Measurements from ENCODE around the gene DHODH. TPM values are rescaled to one million over a fixed set of nuclear protein-coding genes. Genes with fewer than 3 reads are reported as not detected.

DHODH gene
- total RNA-seq, 1 donor from 2014 or later = 5.2 TPM

DNA sequence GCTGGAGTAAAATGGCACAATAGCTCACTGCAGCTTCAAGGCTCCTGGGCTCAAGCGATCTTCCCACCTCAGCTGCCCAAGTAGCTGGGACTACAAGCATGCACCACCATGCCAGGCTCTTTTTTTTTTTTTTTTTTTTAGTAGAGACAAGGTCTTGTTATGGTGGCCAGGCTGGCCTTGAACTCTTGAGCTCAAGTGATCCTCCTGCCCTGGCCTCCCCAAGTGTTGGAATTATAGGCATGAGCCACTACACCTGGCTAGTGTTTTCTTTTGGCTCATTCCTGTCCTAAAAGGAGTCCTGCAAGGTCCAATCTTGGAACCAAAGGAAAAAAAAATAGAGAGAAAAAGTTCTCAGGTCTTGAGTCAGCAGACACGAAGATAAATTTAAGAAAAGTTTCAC is 39.2 kb upstream of the DHODH start:
- no peaks in the 10 kb centered on the region for H3K9me3 Mint-ChIP-seq (ENCODE audit: unreplicated experiment)
- Histone ChIP-seq H3K27me3 (ENCODE audit: insufficient read depth, low read length) (no peaks in the 10 kb centered on the region), H3K9ac (ENCODE audit: low read length) (no peak overlapping the region), H3K27ac (ENCODE audit: low read depth, low read length) (no peak overlapping the region), H3K36me3 (ENCODE audit: insufficient read depth, low read length) (no peaks in the 10 kb centered on the region), H3K79me2 (ENCODE audit: insufficient read depth, low read length) (no peaks in the 10 kb centered on the region), H3K4me2 (ENCODE audit: low read length) (no peak overlapping the region), H4K20me1 (ENCODE audit: insufficient read depth, low read length) (no peaks in the 10 kb centered on the region), H3K4me1 (ENCODE audit: insufficient read depth, low read length) (no peaks in the 10 kb centered on the region), H3K9me3 (ENCODE audit: insufficient read depth, low read depth, low read length) (no peaks in the 10 kb centered on the region), H3K4me3 (ENCODE audit: insufficient read depth, low read depth, low read length) (no peak overlapping the region), H2AFZ (ENCODE audit: low read depth, low read length) (no peak overlapping the region)
- peaks cover 4% of the 10 kb centered on the region for H3K4me1 Mint-ChIP-seq (ENCODE audit: low read depth, unreplicated experiment)
- DNase-seq (ENCODE audit: low read depth) = no peak
- no peak overlapping the region for H3K4me3 Mint-ChIP-seq (ENCODE audit: unreplicated experiment)
- FAIRE-seq = no peak
- H3K36me3 Mint-ChIP-seq (ENCODE audit: low read depth, unreplicated experiment) = no peaks in the 10 kb centered on the region
- TF ChIP-seq, protein P1, sequence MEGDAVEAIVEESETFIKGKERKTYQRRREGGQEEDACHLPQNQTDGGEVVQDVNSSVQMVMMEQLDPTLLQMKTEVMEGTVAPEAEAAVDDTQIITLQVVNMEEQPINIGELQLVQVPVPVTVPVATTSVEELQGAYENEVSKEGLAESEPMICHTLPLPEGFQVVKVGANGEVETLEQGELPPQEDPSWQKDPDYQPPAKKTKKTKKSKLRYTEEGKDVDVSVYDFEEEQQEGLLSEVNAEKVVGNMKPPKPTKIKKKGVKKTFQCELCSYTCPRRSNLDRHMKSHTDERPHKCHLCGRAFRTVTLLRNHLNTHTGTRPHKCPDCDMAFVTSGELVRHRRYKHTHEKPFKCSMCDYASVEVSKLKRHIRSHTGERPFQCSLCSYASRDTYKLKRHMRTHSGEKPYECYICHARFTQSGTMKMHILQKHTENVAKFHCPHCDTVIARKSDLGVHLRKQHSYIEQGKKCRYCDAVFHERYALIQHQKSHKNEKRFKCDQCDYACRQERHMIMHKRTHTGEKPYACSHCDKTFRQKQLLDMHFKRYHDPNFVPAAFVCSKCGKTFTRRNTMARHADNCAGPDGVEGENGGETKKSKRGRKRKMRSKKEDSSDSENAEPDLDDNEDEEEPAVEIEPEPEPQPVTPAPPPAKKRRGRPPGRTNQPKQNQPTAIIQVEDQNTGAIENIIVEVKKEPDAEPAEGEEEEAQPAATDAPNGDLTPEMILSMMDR (IDR thresholded peaks at IDR 0.05; ENCODE audit: insufficient read depth, low read depth, low read length) = no peak
- TF ChIP-seq EZH2 (IDR thresholded peaks at IDR 0.05; ENCODE audit: insufficient read depth, low read length) = no peak
- no peak overlapping the region for H3K27ac Mint-ChIP-seq (ENCODE audit: unreplicated experiment)
- H3K27me3 Mint-ChIP-seq (ENCODE audit: low read depth, unreplicated experiment) = peaks cover 2% of the 10 kb centered on the region

DNA sequence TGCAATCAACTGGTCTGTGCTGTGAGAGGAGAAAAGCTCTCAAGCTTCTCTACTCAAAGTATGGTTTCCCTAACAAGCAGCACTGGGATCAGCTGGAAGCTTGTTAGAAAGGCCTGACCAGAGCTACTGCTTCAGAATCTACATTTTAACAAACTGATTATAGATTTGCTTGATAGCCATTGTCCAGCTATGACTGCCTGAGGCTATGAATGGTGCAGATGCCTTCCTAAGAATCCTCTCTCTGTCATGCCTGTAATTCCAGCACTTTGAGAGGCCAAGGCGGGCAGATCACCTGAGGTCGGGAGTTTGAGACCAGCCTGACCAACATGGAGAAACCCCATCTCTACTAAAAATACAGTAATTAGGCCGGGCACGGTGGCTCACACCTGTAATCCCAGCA is 37.0 kb upstream of the DHODH start:
- no peaks in the 10 kb centered on the region for H3K79me2 ChIP-seq (ENCODE audit: insufficient read depth, low read length)
- no peaks in the 10 kb centered on the region for H3K4me1 ChIP-seq (ENCODE audit: insufficient read depth, low read length)
- no peak overlapping the region for H3K4me2 ChIP-seq (ENCODE audit: low read length)
- FAIRE-seq (no peak), DNase-seq (ENCODE audit: low read depth) (no peak)
- no peak overlapping the region for H2AFZ ChIP-seq (ENCODE audit: low read depth, low read length)
- no peaks in the 10 kb centered on the region for H3K27me3 ChIP-seq (ENCODE audit: insufficient read depth, low read length)
- no peaks in the 10 kb centered on the region for H3K9me3 ChIP-seq (ENCODE audit: insufficient read depth, low read depth, low read length)
- no peak overlapping the region for H3K4me3 Mint-ChIP-seq (ENCODE audit: unreplicated experiment)
- TF ChIP-seq, protein P1 (IDR thresholded peaks at IDR 0.05; ENCODE audit: insufficient read depth, low read depth, low read length) = no peak
- no peak for TF ChIP-seq EZH2 (IDR thresholded peaks at IDR 0.05; ENCODE audit: insufficient read depth, low read length)
- H3K9me3 Mint-ChIP-seq (ENCODE audit: unreplicated experiment) = no peaks in the 10 kb centered on the region
- H4K20me1 ChIP-seq (ENCODE audit: insufficient read depth, low read length) = no peaks in the 10 kb centered on the region
- no peak overlapping the region for H3K9ac ChIP-seq (ENCODE audit: low read length)
- H3K4me3 ChIP-seq (ENCODE audit: insufficient read depth, low read depth, low read length) = no peak overlapping the region
- no peaks in the 10 kb centered on the region for H3K36me3 ChIP-seq (ENCODE audit: insufficient read depth, low read length)
- no peak overlapping the region for H3K27ac Mint-ChIP-seq (ENCODE audit: unreplicated experiment)
- H3K4me1 Mint-ChIP-seq (ENCODE audit: low read depth, unreplicated experiment) = peaks cover 4% of the 10 kb centered on the region
- no peaks in the 10 kb centered on the region for H3K36me3 Mint-ChIP-seq (ENCODE audit: low read depth, unreplicated experiment)
- no peak overlapping the region for H3K27ac ChIP-seq (ENCODE audit: low read depth, low read length)
- peaks cover 2% of the 10 kb centered on the region for H3K27me3 Mint-ChIP-seq (ENCODE audit: low read depth, unreplicated experiment)

DNA sequence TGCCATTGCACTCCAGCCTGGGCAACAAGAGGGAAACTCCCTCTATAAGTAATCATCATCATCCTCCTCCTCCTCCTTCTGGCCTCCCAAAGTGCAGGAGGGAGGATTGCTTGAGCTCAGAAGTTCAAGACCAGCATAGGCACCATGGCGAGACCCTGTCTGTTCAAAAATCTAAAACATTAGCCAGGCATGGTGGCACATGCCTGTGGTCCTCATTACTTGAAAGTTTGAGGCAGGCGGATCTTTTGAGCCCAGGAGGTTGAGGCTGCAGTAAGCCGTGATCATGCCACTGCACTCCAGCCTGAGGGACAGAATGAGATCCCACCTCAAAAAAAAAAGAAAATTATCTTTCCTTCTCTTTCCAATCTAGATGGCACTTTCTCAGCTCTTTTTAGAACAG is 36.2 kb upstream of the DHODH start:
- Histone ChIP-seq H3K79me2 (ENCODE audit: insufficient read depth, low read length) (no peaks in the 10 kb centered on the region), H3K27me3 (ENCODE audit: insufficient read depth, low read length) (no peaks in the 10 kb centered on the region), H4K20me1 (ENCODE audit: insufficient read depth, low read length) (no peaks in the 10 kb centered on the region), H3K9me3 (ENCODE audit: insufficient read depth, low read depth, low read length) (no peaks in the 10 kb centered on the region), H3K4me3 (ENCODE audit: insufficient read depth, low read depth, low read length) (no peak overlapping the region), H3K9ac (ENCODE audit: low read length) (no peak overlapping the region), H3K27ac (ENCODE audit: low read depth, low read length) (no peak overlapping the region), H3K4me1 (ENCODE audit: insufficient read depth, low read length) (no peaks in the 10 kb centered on the region), H3K36me3 (ENCODE audit: insufficient read depth, low read length) (no peaks in the 10 kb centered on the region), H3K4me2 (ENCODE audit: low read length) (no peak overlapping the region), H2AFZ (ENCODE audit: low read depth, low read length) (no peak overlapping the region)
- no peaks in the 10 kb centered on the region for H3K9me3 Mint-ChIP-seq (ENCODE audit: unreplicated experiment)
- TF ChIP-seq, protein P1 (IDR thresholded peaks at IDR 0.05; ENCODE audit: insufficient read depth, low read depth, low read length) = no peak
- TF ChIP-seq EZH2 (IDR thresholded peaks at IDR 0.05; ENCODE audit: insufficient read depth, low read length) = no peak
- DNase-seq (ENCODE audit: low read depth) (no peak), FAIRE-seq (no peak)
- H3K27ac Mint-ChIP-seq (ENCODE audit: unreplicated experiment) = no peak overlapping the region
- no peaks in the 10 kb centered on the region for H3K27me3 Mint-ChIP-seq (ENCODE audit: low read depth, unreplicated experiment)
- H3K4me1 Mint-ChIP-seq (ENCODE audit: low read depth, unreplicated experiment) = peaks cover 4% of the 10 kb centered on the region
- H3K36me3 Mint-ChIP-seq (ENCODE audit: low read depth, unreplicated experiment) = no peaks in the 10 kb centered on the region
- no peak overlapping the region for H3K4me3 Mint-ChIP-seq (ENCODE audit: unreplicated experiment)

Measured in astrocyte (in vitro differentiated cells and primary cell).